Smooth muscle cell (in vitro differentiated cells): ENCODE results near the gene ACAA1. TPM values are rescaled to one million over a fixed set of nuclear protein-coding genes. Genes with fewer than 3 reads are reported as not detected.

Experiments
- DNase-seq: peaks from one replicate; lab custom pipeline; 2025; ENCODE audit not compliant: unreplicated experiment; lab: John Stamatoyannopoulos, UW
- H2AFZ ChIP-seq: fragments of 200-600 bp; sonication (generic); 2 replicates; pipeline ENCODE4 v1.6.0; 2016; ENCODE audit warnings: antibody characterized with exemption, low read depth, mild to moderate bottlenecking
- H3F3A ChIP-seq: fragments of 200-600 bp; sonication (generic); 2 replicates; pipeline ENCODE4 v1.6.0; 2017; ENCODE audit warnings: antibody characterized with exemption, low read depth
- H3K27ac ChIP-seq: fragments of 200-600 bp; sonication (generic); 2 replicates; pipeline ENCODE4 v1.5.1; 2016; ENCODE audit warnings: low read depth, mild to moderate bottlenecking
- H3K27me3 ChIP-seq: fragments of 200-600 bp; sonication (generic); 2 replicates; pipeline ENCODE4 v1.6.1; 2016; ENCODE audit warnings: low read depth, mild to moderate bottlenecking
- H3K36me3 ChIP-seq: fragments of 200-600 bp; sonication (generic); 2 replicates; pipeline ENCODE4 v1.5.1; 2016; ENCODE audit warnings: low read depth
- H3K4me1 ChIP-seq: fragments of 200-600 bp; sonication (generic); 2 replicates; pipeline ENCODE4 v1.5.1; 2016; ENCODE audit warnings: low read depth
- H3K4me2 ChIP-seq: fragments of 200-600 bp; sonication (generic); 2 replicates; pipeline ENCODE4 v1.6.0; 2016; ENCODE audit warnings: mild to moderate bottlenecking
- H3K4me3 ChIP-seq: fragments of 200-600 bp; sonication (generic); 2 replicates; pipeline ENCODE4 v1.5.1; 2016; ENCODE audit warnings: mild to moderate bottlenecking
- H3K79me2 ChIP-seq: fragments of 200-600 bp; sonication (generic); 2 replicates; pipeline ENCODE4 v1.6.0; 2016; ENCODE audit warnings: low read depth, mild to moderate bottlenecking
- H3K9ac ChIP-seq: fragments of 200-600 bp; sonication (generic); 2 replicates; pipeline ENCODE4 v1.6.0; 2016; ENCODE audit warnings: low read depth
- H3K9me3 ChIP-seq: fragments of 200-600 bp; sonication (generic); replicated peaks from 2 replicates; pipeline ENCODE4 v1.5.1; 2016; ENCODE audit warnings: low read depth
- H4K20me1 ChIP-seq: fragments of 200-600 bp; sonication (generic); 2 replicates; pipeline ENCODE4 v1.6.0; 2016; ENCODE audit warnings: low read depth
- WGBS: methylation state at CpG from one replicate; pipeline ENCODE4 v1.1.7; 2016; ENCODE audit warnings: low lambda C conversion rate; 5-methylcytosine and 5-hydroxymethylcytosine counted together
- polyA plus RNA-seq: library from polyadenylated mRNA; unstranded; fragments of >200 nt; fragmentation: Nextera tagmentation; extraction: Ambion mirVana; gene quantifications from 2 replicates; pipeline ENCODE4 v1.2.1, GENCODE V29; 2016
- total RNA-seq: library from RNA; depleted of rRNA; stranded (reverse); fragments of >200 nt; gene quantifications from 2 replicates; pipeline ENCODE4 v1.2.3, GENCODE V29; 2014
- TF ChIP-seq, protein P1 (sequence below): fragments of 200-600 bp; sonication (generic); IDR thresholded peaks from 2 replicates; pipeline ENCODE4 v1.5.1; 2017; ENCODE audit warnings: borderline replicate concordance, mild to moderate bottlenecking, antibody characterized with exemption; ENCODE audit not compliant: insufficient read depth, poor library complexity, severe bottlenecking

ACAA1 gene
- total and polyA plus RNA-seq, 2 experiments from 2014 or later, result 22.7 to 41.8 TPM

DNA sequence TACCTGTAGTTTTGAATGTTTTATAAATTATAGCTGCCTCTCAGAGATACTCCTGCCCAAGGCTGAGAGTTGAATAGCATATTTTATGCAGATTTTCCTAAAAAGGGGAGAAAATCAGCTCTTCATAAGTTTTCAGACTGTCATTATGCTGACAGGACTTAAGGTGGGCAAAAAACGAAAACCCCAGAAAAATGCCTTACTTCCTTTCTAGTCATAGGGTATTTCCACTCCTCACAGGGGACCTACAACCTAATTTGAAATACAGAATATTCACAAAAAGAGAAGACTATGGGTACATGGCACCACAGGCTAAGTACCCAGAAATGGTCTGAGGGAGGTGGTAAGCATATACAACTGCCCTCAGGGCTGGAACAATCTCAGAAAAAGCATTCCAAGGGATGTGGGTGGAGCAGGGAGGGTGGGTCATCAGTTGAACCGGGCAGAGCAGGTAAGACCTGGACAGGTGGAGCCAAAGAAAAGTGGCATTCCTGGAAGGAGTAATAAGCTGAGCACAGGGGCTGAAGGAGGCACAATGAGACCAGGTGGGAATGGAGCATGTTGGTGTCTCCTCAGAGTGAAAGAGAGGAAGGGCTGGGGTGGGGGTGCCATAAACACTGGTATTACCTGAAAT is 17.8 kb upstream of the ACAA1 start:
- Histone ChIP-seq H4K20me1 (no peaks in the 10 kb centered on the region), H3F3A (no peaks in the 10 kb centered on the region), H3K9ac (peak overlapping the region; percentile 72), H3K4me1 (no peaks in the 10 kb centered on the region), H3K9me3 (no peaks in the 10 kb centered on the region), H2AFZ (no peak overlapping the region), H3K4me2 (peak overlapping the region; percentile 22), H3K27me3 (no peaks in the 10 kb centered on the region), H3K27ac (peak overlapping the region; percentile 94), H3K4me3 (no peak overlapping the region), H3K36me3 (no peaks in the 10 kb centered on the region), H3K79me2 (no peaks in the 10 kb centered on the region)
- TF ChIP-seq, protein P1, sequence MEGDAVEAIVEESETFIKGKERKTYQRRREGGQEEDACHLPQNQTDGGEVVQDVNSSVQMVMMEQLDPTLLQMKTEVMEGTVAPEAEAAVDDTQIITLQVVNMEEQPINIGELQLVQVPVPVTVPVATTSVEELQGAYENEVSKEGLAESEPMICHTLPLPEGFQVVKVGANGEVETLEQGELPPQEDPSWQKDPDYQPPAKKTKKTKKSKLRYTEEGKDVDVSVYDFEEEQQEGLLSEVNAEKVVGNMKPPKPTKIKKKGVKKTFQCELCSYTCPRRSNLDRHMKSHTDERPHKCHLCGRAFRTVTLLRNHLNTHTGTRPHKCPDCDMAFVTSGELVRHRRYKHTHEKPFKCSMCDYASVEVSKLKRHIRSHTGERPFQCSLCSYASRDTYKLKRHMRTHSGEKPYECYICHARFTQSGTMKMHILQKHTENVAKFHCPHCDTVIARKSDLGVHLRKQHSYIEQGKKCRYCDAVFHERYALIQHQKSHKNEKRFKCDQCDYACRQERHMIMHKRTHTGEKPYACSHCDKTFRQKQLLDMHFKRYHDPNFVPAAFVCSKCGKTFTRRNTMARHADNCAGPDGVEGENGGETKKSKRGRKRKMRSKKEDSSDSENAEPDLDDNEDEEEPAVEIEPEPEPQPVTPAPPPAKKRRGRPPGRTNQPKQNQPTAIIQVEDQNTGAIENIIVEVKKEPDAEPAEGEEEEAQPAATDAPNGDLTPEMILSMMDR, result no peak
- no peak for DNase-seq
- WGBS, result 64% methylated on average over 2 of the region's 2 CpGs

DNA sequence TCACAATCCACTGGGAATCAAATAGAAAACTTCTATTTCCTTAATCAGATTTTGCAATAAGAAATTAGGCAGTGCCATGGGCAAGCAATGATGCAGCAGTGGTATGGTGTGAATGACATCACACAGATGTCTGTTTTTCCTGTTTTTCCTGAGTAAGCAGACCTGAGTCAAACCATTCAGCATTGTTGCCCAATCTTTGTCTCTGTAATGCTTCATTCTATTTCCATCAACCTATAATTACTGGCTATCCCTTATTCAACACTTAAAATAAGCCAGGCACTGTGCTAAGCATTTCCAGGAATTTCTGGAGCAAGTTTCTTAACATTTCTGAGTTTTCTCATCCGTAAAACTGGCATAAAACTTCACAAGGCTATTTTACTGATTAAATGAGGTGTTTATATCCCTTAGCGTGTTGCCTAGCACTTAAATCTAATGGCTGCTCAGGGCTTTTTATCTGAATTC is 17.1 kb upstream of the ACAA1 start:
- H3K9ac ChIP-seq, result peak overlapping the region; percentile 72
- H3K79me2 ChIP-seq, result no peaks in the 10 kb centered on the region
- WGBS, result 42% methylated on average over 2 of the region's 2 CpGs
- no peaks in the 10 kb centered on the region for H3K9me3 ChIP-seq
- TF ChIP-seq, protein P1, result no peak
- no peaks in the 10 kb centered on the region for H3K27me3 ChIP-seq
- no peak for DNase-seq
- H2AFZ ChIP-seq, result no peak overlapping the region
- no peaks in the 10 kb centered on the region for H3F3A ChIP-seq
- H4K20me1 ChIP-seq, result no peaks in the 10 kb centered on the region
- peak overlapping the region; percentile 94 for H3K27ac ChIP-seq
- peak overlapping the region; percentile 22 for H3K4me2 ChIP-seq
- no peaks in the 10 kb centered on the region for H3K4me1 ChIP-seq
- H3K4me3 ChIP-seq, result no peak overlapping the region
- no peaks in the 10 kb centered on the region for H3K36me3 ChIP-seq

DNA sequence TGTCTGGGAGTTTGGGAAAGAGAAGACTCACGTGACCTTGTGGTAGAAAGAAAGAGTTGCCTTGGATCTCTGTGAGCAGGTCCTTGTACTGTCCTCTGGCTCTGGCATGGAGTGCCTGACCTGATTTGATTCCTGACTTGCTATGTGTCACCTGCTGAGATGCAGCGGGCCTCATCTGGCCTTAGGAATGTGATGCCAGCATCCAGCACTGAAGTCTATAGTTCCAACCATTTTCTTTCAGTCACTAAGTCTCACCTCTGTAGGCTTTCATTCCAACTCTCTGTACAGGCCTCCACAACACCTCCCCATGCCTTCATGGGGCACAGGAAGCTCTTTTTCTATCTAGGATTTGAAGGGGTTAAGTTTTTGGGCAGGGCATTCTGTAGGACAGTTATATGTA is 16.3 kb upstream of the ACAA1 start:
- no peak for DNase-seq
- Histone ChIP-seq H3K9me3 (no peaks in the 10 kb centered on the region), H3F3A (no peaks in the 10 kb centered on the region), H3K4me3 (no peak overlapping the region), H3K9ac (peak overlapping the region; percentile 72), H3K27ac (peak overlapping the region; percentile 94), H3K27me3 (no peaks in the 10 kb centered on the region), H3K4me1 (no peaks in the 10 kb centered on the region), H4K20me1 (no peaks in the 10 kb centered on the region), H2AFZ (no peak overlapping the region), H3K79me2 (no peaks in the 10 kb centered on the region), H3K36me3 (no peaks in the 10 kb centered on the region), H3K4me2 (no peak overlapping the region)
- TF ChIP-seq, protein P1, result no peak
- WGBS, result 88% methylated on average over 2 of the region's 2 CpGs

DNA sequence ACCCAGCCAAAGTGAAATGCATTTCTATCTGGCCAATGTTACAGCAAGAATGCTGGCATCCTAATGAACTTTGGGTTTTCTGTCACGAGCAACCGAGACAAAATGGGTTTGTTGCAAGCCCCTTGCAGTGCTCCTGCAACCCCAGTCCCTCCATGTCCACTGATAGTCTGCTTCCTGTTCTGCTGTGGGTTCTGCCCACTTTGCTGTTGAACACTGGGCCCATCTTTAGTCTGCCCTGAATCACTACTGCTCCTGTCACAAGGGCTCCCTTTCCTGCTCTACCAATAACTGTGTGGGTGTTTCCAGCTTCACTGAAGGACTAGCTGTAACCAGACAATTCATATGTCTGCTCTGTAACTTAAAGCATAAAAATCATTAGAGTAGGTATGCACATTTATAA is 15.7 kb upstream of the ACAA1 start:
- H3K4me2 ChIP-seq, result no peak overlapping the region
- no peaks in the 10 kb centered on the region for H3K36me3 ChIP-seq
- H3K27ac ChIP-seq, result peak overlapping the region; percentile 94
- H3K4me3 ChIP-seq, result no peak overlapping the region
- no peaks in the 10 kb centered on the region for H3K4me1 ChIP-seq
- H3K79me2 ChIP-seq, result no peaks in the 10 kb centered on the region
- no peak overlapping the region for H2AFZ ChIP-seq
- H3F3A ChIP-seq, result no peaks in the 10 kb centered on the region
- H3K9me3 ChIP-seq, result no peaks in the 10 kb centered on the region
- H3K9ac ChIP-seq, result peak overlapping the region; percentile 72
- no peaks in the 10 kb centered on the region for H3K27me3 ChIP-seq
- TF ChIP-seq, protein P1, result no peak
- no peaks in the 10 kb centered on the region for H4K20me1 ChIP-seq
- no peak for DNase-seq
- 98% methylated on average over 2 of the region's 2 CpGs for WGBS
